Fibroblast of pulmonary artery (primary cell): ENCODE results near the gene ERC2.

Experiments
- DNase-seq: peaks from one replicate; pipeline ENCODE4 v3.0.0-alpha.2; 2010; ENCODE audit warnings: low read depth
- H3K4me3 ChIP-seq: replicated peaks from 2 replicates; pipeline ENCODE4 v1.5.1; 2011; ENCODE audit warnings: low read depth, mild to moderate bottlenecking, control low read depth, low read length, moderate library complexity
- TF ChIP-seq, protein P1 (sequence below): IDR thresholded peaks from 2 replicates; pipeline ENCODE4 v1.5.1; 2011; ENCODE audit warnings: mild to moderate bottlenecking, control low read depth, low read length, inconsistent platforms; ENCODE audit errors: missing control alignments

The ERC2 gene

DNA sequence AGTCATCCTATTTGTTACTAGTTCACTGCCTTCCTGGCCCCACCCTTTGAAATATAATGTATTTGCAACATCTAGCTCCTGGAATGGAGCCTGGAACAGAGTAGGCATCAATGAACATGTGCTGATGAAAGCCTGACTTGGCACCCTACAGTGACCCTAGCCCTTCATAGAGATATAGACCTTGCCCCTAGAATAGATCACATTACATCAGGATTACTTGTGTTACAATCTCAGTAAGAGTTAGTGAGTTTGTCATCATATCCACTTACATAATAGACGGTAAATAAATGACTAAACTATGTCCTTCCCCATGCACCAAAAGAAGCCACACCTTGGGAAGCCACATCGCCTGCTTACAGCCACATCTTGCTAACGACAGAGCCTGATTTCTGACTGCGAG is 870.6 kb downstream of the ERC2 start:
- H3K4me3 ChIP-seq = no peak overlapping the region
- TF ChIP-seq, protein P1, sequence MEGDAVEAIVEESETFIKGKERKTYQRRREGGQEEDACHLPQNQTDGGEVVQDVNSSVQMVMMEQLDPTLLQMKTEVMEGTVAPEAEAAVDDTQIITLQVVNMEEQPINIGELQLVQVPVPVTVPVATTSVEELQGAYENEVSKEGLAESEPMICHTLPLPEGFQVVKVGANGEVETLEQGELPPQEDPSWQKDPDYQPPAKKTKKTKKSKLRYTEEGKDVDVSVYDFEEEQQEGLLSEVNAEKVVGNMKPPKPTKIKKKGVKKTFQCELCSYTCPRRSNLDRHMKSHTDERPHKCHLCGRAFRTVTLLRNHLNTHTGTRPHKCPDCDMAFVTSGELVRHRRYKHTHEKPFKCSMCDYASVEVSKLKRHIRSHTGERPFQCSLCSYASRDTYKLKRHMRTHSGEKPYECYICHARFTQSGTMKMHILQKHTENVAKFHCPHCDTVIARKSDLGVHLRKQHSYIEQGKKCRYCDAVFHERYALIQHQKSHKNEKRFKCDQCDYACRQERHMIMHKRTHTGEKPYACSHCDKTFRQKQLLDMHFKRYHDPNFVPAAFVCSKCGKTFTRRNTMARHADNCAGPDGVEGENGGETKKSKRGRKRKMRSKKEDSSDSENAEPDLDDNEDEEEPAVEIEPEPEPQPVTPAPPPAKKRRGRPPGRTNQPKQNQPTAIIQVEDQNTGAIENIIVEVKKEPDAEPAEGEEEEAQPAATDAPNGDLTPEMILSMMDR = no peak
- DNase-seq = no peak

DNA sequence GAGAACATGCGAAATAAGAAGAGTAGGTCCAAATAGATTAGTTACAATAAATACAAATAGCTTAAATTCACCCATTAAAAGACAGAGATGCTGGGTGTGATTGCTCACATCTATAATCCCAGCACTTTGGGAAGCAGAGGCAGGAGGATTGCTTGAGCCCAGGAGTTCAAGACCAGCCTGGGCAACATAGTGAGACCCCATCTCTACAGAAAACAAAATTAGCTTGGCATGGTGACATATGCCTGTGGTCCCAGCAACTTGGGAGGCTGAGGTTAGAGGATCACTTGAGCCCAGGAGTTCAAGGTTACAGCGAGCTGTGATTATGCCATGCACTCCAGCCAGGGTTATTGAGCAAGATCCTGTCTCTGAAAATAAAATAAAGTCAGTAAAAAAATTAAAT is 872.1 kb downstream of the ERC2 start:
- TF ChIP-seq, protein P1 = no peak
- no peak overlapping the region for H3K4me3 ChIP-seq
- DNase-seq = no peak

DNA sequence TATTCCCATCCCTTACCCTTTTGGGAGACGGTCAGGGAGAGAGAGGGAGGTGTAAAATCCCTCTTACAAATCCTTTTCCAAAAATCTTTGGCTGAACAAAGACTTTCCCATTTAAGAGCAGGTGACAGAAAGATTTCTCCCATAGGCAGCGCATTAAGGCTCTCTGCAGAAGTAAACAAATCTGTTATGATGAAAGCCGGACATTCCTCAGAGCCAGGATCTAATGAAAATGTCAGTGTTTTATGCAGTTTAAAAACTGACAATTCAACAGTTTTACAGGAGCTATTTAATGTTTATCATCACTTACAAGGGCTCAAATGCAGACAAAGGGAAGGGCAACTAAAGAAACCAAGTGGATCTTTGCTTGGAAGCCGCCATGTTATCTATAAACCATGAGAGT is 872.8 kb downstream of the ERC2 start:
- DNase-seq = no peak
- TF ChIP-seq, protein P1 = no peak
- no peak overlapping the region for H3K4me3 ChIP-seq

DNA sequence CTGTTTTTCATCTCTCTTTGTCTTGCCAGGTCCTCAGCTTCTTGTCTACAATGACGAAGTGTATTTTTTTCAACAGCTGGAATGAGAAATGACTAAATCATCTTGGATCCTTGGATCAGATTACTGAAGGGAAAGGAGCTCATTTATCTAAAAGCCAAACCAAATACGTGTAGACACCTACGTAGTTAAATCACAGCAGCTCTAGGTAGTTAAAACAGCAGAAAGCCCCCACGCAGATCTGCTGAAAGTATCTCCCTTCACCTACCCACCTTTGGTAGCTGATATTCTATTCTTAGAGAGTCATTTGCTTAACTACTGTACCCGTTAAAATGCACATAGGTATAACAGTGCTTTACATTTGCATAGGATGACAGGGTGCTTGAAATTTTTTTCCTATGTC is 875.7 kb downstream of the ERC2 start:
- no peak for DNase-seq
- TF ChIP-seq, protein P1 = no peak
- no peak overlapping the region for H3K4me3 ChIP-seq

DNA sequence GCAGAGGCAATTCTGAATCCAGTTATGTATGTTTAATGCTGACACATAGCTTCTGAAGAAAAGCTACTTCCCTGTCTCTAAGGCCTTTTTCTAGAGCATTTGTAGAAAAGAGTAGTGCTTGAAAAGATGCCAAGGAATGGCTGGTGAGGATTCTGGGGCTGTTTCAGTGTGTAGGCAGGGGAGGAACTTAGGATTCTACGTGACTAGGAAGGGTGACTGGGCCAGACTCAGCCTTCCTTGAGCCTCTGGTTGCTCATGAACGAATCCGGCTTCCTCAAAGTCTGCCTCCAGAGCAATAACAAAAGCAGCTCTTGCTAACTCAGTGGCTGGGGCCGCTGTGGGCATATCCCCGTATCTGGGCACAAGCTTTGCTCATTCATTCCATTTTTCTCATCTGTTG is 876.4 kb downstream of the ERC2 start:
- TF ChIP-seq, protein P1 = no peak
- H3K4me3 ChIP-seq = no peak overlapping the region
- no peak for DNase-seq

DNA sequence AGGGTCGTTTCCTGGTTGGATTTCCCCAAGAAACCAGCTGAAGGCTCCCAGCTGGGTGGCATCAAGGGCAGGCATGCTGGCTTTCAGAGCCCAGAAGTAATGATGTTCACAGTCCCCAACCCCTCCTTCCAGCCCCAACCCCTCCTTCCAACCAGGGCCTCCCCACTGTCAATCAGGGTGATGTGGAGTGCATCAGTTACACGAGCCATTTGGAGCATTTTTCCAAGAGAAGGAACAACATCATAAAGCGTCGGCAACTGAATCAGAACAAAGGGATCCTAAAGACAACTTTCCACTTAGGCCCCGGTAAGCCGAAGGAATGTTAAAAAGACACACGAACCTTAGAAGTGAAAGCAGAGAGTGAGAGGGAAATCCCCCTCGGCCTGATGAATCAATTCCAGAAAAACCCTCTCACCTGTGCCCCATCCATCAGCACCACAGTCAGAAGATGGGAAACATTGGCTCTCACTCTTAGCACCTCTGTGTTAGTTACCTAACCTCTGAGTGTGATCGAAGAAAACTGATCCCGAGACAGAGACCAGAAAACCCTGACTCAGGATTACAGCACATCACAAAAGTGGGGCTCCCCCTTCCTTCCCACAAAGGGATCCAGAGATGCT is 880.0 kb downstream of the ERC2 start:
- TF ChIP-seq, protein P1 = no peak

DNA sequence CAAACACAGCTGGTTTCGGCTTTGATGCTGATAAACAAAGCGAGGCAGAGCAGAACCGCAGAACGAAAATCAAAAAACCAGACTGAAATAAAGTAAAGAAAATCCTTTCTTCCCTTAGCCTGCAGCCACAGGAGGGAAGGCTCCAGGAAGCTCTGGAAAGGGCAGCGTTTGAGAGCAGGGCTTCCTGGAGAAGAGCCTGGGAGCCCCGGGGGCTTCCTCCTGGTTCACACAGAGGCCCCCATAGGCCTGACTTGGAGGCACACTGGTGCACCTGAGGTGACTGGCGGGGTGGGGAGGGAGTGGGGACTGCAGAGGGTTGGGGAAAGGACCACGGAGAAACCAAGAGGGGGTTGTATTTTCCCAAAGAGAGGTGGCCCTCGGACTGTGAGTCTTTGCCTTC is 882.4 kb downstream of the ERC2 start:
- H3K4me3 ChIP-seq = no peak overlapping the region
- DNase-seq = no peak
- TF ChIP-seq, protein P1 = no peak

More for the DNA sequence above, 880.0 kb downstream of the ERC2 start:
- DNase-seq = no peak
- H3K4me3 ChIP-seq = no peak overlapping the region
